SH-SY5Y (cell line): ENCODE data around the gene B3GALT4.

Experiments
- GATA2 ChIP-seq: IDR thresholded peaks from 2 replicates; pipeline ENCODE4 v1.6.1; 2011; ENCODE audit warnings: mild to moderate bottlenecking, low read depth, low read length
- GATA3 ChIP-seq: IDR thresholded peaks from 2 replicates; pipeline ENCODE4 v1.6.1; 2011; ENCODE audit warnings: low read depth, mild to moderate bottlenecking, low read length, moderate library complexity

B3GALT4 gene

GRCh38 chr6:33296797-33297405, 20.0 kb downstream of the B3GALT4 start:
- TF ChIP-seq GATA3 (no peak), GATA2 (no peak)

GRCh38 chr6:33297406-33297955, 20.6 kb downstream of the B3GALT4 start:
- no peak for TF ChIP-seq GATA3
- no peak for TF ChIP-seq GATA2

GRCh38 chr6:33297956-33298772, 21.2 kb downstream of the B3GALT4 start:
- TF ChIP-seq GATA2, result no peak
- TF ChIP-seq GATA3, result no peak

- TF ChIP-seq GATA3 (no peak), GATA2 (no peak)
These were observed 21.9 kb downstream of the B3GALT4 start, which contains the start of gene RGL2 for GRCh38 chr6:33298773-33299236. RGL2 (minus strand) TSS chr6:33298942; CDS start chr6:33298610, 332 bp downstream.

- TF ChIP-seq GATA2 (no peak), GATA3 (no peak)
These were observed 22.5 kb downstream of the B3GALT4 start for GRCh38 chr6:33299237-33299944.

GRCh38 chr6:33301877-33302276, 25.0 kb downstream of the B3GALT4 start:
- no peak for TF ChIP-seq GATA3
- TF ChIP-seq GATA2, result no peak

GRCh38 chr6:33304216-33304615, 27.3 kb downstream of the B3GALT4 start:
- TF ChIP-seq GATA2, result no peak
- TF ChIP-seq GATA3, result no peak

- TF ChIP-seq GATA2, result no peak
- no peak for TF ChIP-seq GATA3
These were observed 28.1 kb downstream of the B3GALT4 start for GRCh38 chr6:33305052-33305451.

GRCh38 chr6:33306356-33306755, 29.4 kb downstream of the B3GALT4 start:
- TF ChIP-seq GATA3 (no peak), GATA2 (no peak)

- TF ChIP-seq GATA2 (no peak), GATA3 (no peak)
These were observed 35.6 kb downstream of the B3GALT4 start for GRCh38 chr6:33312361-33313104.

GRCh38 chr6:33313105-33313708, 36.3 kb downstream of the B3GALT4 start:
- TF ChIP-seq GATA3, result no peak

- no peak for TF ChIP-seq GATA3
These were observed 37.0 kb downstream of the B3GALT4 start, which contains the start of gene TAPBP for GRCh38 chr6:33313709-33314514. TAPBP (minus strand) TSS chr6:33314078; CDS start chr6:33314041, 37 bp downstream.
